Heart left ventricle (tissue), 16 donors: ENCODE results near the gene RGSL1. TPM values are rescaled to one million over a fixed set of nuclear protein-coding genes. Genes with fewer than 3 reads are reported as not detected.

Experiments
- ATAC-seq, 4 donors: fragments of 200-7000 bp; cut with Tn5 transposase; one replicate each; pipeline ENCODE4 v1.9.1; 2020 to 2022; ENCODE audit warnings: moderate library complexity in 4 of 4, mild to moderate bottlenecking in 3 of 4, moderate number of reproducible peaks in 1 of 4
- DNase-seq, 5 donors: peaks; one replicate each; pipeline ENCODE4 v3.0.0-alpha.2; 2020
- H3K27ac ChIP-seq, 12 donors: fragments of 200-600 bp; sonication (generic) in 4 of 12; one replicate each; pipeline versions ENCODE4 v1.5.0 to v1.8.0; 2016 to 2022; ENCODE audit warnings: mild to moderate bottlenecking in 2 of 12
- H3K27me3 ChIP-seq, 9 donors: fragments of 200-600 bp; sonication (generic) in 2 of 9; one replicate each; pipeline versions ENCODE4 v1.5.1 to v1.8.0; 2016 to 2022; ENCODE audit warnings: mild to moderate bottlenecking in 3 of 9
- H3K36me3 ChIP-seq, 9 donors: fragments of 200-600 bp; sonication (generic) in 2 of 9; one replicate each; pipeline versions ENCODE4 v1.5.0 to v1.8.0; 2018 to 2022; ENCODE audit warnings: mild to moderate bottlenecking in 2 of 9
- H3K4me1 ChIP-seq, 12 donors: fragments of 200-600 bp; sonication (generic) in 4 of 12; one replicate each; pipeline versions ENCODE4 v1.5.0 to v1.8.0; 2016 to 2022; ENCODE audit warnings: mild to moderate bottlenecking in 3 of 12
- H3K4me3 ChIP-seq, 12 donors: fragments of 200-600 bp; sonication (generic) in 4 of 12; one replicate each; pipeline versions ENCODE4 v1.5.0 to v1.8.0; 2017 to 2022; ENCODE audit warnings: mild to moderate bottlenecking in 9 of 12, moderate library complexity in 4 of 12
- H3K9me3 ChIP-seq, 12 donors: fragments of 200-600 bp; sonication (generic) in 4 of 12; one replicate each; pipeline versions ENCODE4 v1.5.0 to v1.8.0; 2016 to 2022; ENCODE audit warnings: mild to moderate bottlenecking in 1 of 12
- CTCF ChIP-seq, 12 donors: fragments of 200-600 bp; sonication (generic) in 4 of 12; IDR thresholded peaks; one replicate each; pipeline versions ENCODE4 v1.5.0 to v1.8.0; 2018 to 2022; ENCODE audit warnings: antibody characterized with exemption in 12 of 12, mild to moderate bottlenecking in 5 of 12
- POLR2A ChIP-seq, 2 donors: fragments of 450-650 bp; IDR thresholded peaks; one replicate each; pipeline ENCODE4 v1.6.1; 2017; ENCODE audit warnings: antibody characterized with exemption in 2 of 2, mild to moderate bottlenecking in 2 of 2, moderate library complexity in 2 of 2
- WGBS, 4 donors: extraction: QIAGEN DNeasy Blood & Tissue Kit in 2 of 4; methylation state at CpG; one replicate each; pipeline versions ENCODE4 v1.1.5 to v1.1.7; 2013 to 2018; 5-methylcytosine and 5-hydroxymethylcytosine counted together
- intact Hi-C, 10 donors: fragments of 100-400 bp; cut with DNase I; formaldehyde crosslinking; loops; one replicate each; pipeline versions ENCODE4 v1.11.1 to v1.14.2; 2022
- polyA plus RNA-seq, 2 donors: library from polyadenylated mRNA; stranded (reverse); fragments of 200-250 nt; gene quantifications; one replicate each; pipeline ENCODE4 v1.2.3, GENCODE V29; 2013
- total RNA-seq, 9 donors: library from RNA; depleted of rRNA in 2 of 9; stranded (reverse); fragments of >200 nt in 2 of 9; fragmentation: NEBNext Ultra II Directional in 3 of 9; extraction: Animal tissue kit (Norgen Biotek cat#: 25700) in 3 of 9; gene quantifications; one replicate each; pipeline versions ENCODE4 v1.1.0 to v1.2.4, GENCODE V29; 2016 to 2023
- donor health status: ischemic (EF 13 %, LVEDD 7.1; RV severe dilation, severe dysfunction).
- donor health status: healthy with polysubstance abuse.
- donor health status: DM: no; HTN: yes; CAD: no.
- donor health status: DM: no; HTN: no; CAD: no.
- donor health status: ischemic (EF 25% LVEDD 6.9; RV normal size, moderate dysfunction).
- donor health status: ischemic (EF 25% LVEDD 5.7; RV mildly dilated, moderate dysfunction).
- donor health status: healthy.
- donor health status: DM: yes; HTN: yes; CAD: no.
- donor health status: ischemic (EF 35%, LVEDD 5.7; RV mildly dilated, moderate dysfunction).
- donor health status: nonischemic (EF 11% LVEDD 7.7; RV severe dilation, severe dysfunction).
- donor health status: DM: yes; HTN: yes; CAD: no.
- donor health status: PGD.
- donor health status: ischemic (EF 29% LVEDD 5.4; RV normal size, mild dysfunction).
- donor health status: nonischemic (EF 23%, LVEDD 6.1; RV moderate dilation, normal function).

Gene RGSL1
- total and polyA plus RNA-seq, 11 donors, result not detected

DNA sequence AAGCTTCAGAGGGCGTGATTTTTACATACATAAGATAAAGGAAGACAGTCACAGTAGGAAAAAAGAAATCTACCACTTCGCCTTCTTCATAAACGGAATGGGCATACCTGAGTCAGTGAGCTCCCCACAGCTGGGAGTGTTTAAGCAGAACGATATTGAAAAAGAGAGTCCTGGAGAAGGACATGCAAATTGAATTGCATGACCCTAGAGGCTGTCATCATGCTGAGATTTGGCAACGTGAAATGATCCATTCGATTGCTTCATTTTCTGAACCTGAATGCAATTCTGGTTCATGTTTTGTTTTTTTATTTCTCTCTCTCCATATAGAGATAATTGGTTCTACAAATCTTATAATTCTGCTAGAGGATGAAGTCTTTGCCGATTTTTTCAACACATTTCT lies 3.7 kb downstream of the RGSL1 start:
- Histone ChIP-seq H3K27ac (no peak overlapping the region), H3K9me3 (no peaks in the 10 kb centered on the region), H3K4me3 (no peak overlapping the region), H3K27me3 (peaks cover 0 to 9% (median 0%) of the 10 kb centered on the region in 9 donors), H3K36me3 (no peaks in the 10 kb centered on the region), H3K4me1 (no peaks in the 10 kb centered on the region)
- 74 to 78% (median 77%) methylated on average over 7 of the region's 7 CpGs for WGBS, 4 donors
- no peak for TF ChIP-seq POLR2A (IDR thresholded peaks at IDR 0.05)
- no peak for TF ChIP-seq CTCF (IDR thresholded peaks at IDR 0.05)
- DNase-seq (no peak), ATAC-seq (no peak)
- intact Hi-C loops, result loop anchor here in 2 of 10 donors (5.0 to 10.0 kb wide), 2 partner anchors 131 to 329 kb away; partner anchors contain the start of gene RNASEL (in 1 of the 2)

GRCh38 chr1:182457844-182458243 lies 7.9 kb downstream of the RGSL1 start:
- WGBS, 4 donors, result 65 to 90% (median 79%) methylated on average over 3 of the region's 3 CpGs
- Histone ChIP-seq H3K4me1 (peaks cover 0 to 4% (median 0%) of the 10 kb centered on the region in 12 donors), H3K27ac (no peak overlapping the region), H3K9me3 (no peaks in the 10 kb centered on the region), H3K36me3 (no peaks in the 10 kb centered on the region), H3K4me3 (no peak overlapping the region), H3K27me3 (peaks cover 0 to 14% (median 0%) of the 10 kb centered on the region in 9 donors)
- ATAC-seq (no peak), DNase-seq (no peak)
- TF ChIP-seq POLR2A (IDR thresholded peaks at IDR 0.05), result no peak
- TF ChIP-seq CTCF (IDR thresholded peaks at IDR 0.05), result no peak
- intact Hi-C loops, result loop anchor here in 1 of 10 donors (10.0 kb wide), 1 partner anchor 127 kb away; the partner anchor contains the start of gene RNASEL

DNA sequence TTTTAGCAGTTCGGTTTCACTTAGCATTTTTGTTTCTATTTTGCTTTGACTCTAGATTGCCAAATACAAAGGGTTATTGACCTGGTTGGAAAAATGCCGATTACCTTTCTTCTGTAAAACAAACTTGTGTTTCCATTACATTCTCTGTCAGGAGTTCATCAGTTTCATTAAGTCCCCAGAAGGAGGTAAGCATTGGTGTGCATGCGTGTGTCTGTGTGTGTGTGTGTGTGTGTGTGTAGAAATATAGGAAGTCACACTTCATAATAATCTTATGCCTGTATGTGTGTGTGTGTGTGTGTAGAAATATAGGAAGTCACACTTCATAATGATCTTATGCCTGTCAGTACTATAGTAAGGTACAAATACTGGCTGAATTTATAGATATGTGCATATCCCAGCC lies 10.0 kb downstream of the RGSL1 start:
- intact Hi-C loops, result loop anchor here in 1 of 10 donors (10.0 kb wide), 1 partner anchor 125 kb away; the partner anchor contains the start of gene RNASEL
- no peak for DNase-seq
- TF ChIP-seq CTCF (IDR thresholded peaks at IDR 0.05), result no peak
- TF ChIP-seq POLR2A (IDR thresholded peaks at IDR 0.05), result no peak

DNA sequence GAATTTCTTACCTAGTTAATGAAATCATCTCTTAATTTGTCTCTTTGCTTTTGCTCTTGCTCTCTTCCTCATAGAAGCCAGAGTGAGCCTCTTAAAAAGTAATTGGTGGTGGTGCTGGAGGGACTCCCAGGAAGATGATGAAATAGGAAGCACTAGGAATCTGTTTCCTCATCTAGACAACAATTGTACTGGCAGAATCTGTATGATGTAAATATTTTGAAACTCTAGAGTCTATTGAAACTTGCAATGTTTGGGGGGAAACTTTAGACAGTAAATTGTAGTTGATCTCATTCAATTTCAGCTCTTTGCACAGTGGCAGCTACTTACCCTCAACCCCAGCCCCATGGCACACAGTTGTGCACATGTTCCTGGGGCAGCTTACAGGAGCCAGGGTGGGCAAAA lies 10.6 kb downstream of the RGSL1 start:
- Histone ChIP-seq H3K9me3 (peaks cover 0 to 12% (median 0%) of the 10 kb centered on the region in 12 donors), H3K4me1 (peaks cover 0 to 4% (median 0%) of the 10 kb centered on the region in 12 donors), H3K36me3 (no peaks in the 10 kb centered on the region), H3K27ac (no peak overlapping the region), H3K27me3 (peaks cover 0 to 6% (median 0%) of the 10 kb centered on the region in 9 donors), H3K4me3 (no peak overlapping the region)
- no peak for ATAC-seq
- intact Hi-C loops, result no loop called here
- TF ChIP-seq POLR2A (IDR thresholded peaks at IDR 0.05) (no peak), CTCF (IDR thresholded peaks at IDR 0.05) (no peak)
- no peak for DNase-seq

More for the DNA sequence above, 10.0 kb downstream of the RGSL1 start:
- 75 to 90% (median 89%) methylated on average over 3 of the region's 3 CpGs for WGBS, 4 donors
- H3K4me3 ChIP-seq, result no peak overlapping the region
- H3K27me3 ChIP-seq, result peaks cover 0 to 7% (median 0%) of the 10 kb centered on the region in 9 donors
- peaks cover 0 to 4% (median 0%) of the 10 kb centered on the region in 12 donors for H3K4me1 ChIP-seq
- no peak for ATAC-seq
- H3K27ac ChIP-seq, result no peak overlapping the region
- H3K36me3 ChIP-seq, result no peaks in the 10 kb centered on the region
- peaks cover 0 to 10% (median 0%) of the 10 kb centered on the region in 12 donors for H3K9me3 ChIP-seq
